GM21390 (cell line): ENCODE measurements around the gene JAK3.
"Not testable (repeated sequence)": the region's sequence is repeated elsewhere in the genome, so short reads cannot be mapped to it uniquely, and the experiment has no call there.

Experiments
- ATAC-seq: cut with Tn5 transposase; IDR thresholded peaks from one replicate; pipeline ENCODE4 v1.9.1; 2021; ENCODE audit not compliant: unreplicated experiment

The JAK3 gene

DNA sequence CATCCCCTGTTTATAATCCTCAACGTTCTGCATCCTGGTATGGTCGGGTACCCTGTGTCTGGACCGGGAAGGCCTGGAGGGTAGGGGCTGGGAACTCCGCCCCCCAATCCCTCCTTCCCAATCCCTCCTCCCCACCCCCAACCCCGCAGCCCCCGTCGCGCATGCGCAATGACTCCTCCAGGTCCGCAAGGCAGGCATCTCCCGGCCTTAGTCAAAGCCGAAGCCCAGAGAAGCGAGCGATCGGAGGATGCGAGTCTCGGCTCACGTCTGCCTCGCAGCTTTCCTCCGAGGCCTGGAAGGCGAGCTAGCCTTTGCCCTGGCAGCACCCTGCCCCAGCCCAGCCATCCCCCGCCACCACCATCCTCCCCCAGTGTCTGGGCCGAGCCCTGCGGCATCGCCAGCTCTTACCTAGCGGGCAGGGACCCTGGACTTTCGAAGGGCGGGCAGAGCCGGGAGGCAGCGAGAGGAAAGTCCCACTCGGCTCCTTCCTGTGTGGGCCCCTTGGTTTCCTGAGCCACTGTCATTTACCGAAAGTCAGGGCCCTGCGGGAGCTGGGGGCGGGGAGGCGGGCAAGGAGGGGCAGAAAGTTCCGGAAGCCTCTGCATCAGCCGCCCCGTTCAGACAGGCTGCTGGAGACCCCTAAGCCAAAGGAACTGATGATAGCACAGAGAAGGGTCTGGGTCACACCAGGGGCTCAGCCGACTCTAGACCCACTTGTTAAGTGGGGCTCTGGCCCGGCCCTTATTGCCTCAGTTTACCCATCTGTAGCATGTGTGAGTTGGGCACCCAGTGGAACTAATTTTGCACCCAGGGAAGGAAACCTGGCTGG lies at the start of gene JAK3:
JAK3 (minus strand) TSS at position 445 of the 829 bp plus-strand sequence. CDS start 3,565 bp downstream, outside the sequence.
- peak; percentile 53 for ATAC-seq

DNA sequence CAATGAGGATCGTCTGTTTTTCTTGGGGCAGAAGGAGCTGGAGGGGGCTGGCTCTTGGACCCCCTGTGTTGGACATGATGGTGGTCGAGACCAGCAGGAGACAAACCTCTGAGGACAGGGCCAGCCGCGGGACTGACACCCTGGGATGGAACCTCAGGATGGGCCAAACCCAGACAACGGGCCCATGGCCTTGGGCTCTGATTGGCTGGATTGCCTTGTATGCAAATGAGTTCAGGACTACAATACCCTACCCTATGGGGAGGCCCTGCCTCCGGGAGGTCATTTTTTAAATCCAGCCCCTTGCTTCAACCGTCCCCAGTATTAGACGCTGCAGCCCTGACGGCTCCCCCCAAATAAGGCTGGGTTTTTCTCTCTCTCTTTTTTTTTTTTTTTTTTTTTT lies 46.0 kb upstream of the JAK3 start:
- no peak for ATAC-seq

DNA sequence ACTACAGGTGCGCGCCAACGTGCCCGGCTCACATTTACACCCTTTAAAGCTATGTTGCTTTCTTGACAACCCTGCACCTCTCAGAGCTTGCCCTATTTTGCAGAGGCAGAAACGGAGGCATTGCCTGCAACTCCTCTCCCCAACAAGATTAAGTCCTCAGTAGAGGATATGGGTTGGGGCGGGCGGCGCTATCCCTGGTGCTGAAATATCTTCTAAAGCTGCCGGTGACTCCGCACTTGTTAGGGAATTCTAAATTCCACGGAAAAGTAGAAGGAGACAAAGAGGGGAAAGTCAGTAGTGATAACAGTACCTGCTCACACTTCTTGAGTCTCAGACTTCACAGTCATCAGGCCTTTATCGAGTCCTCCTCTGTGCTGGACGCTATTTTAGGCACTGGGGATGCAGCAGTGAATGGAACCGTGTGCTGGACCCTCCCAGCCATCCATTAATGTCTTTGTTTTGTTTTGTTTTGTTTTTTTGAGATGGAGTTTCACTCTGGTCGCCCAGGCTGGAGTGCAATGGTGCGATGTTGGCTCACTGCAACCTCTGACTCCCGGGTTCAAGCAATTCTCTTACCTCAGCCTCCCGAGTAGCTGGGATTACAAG lies 41.9 kb upstream of the JAK3 start:
- ATAC-seq = no peak

DNA sequence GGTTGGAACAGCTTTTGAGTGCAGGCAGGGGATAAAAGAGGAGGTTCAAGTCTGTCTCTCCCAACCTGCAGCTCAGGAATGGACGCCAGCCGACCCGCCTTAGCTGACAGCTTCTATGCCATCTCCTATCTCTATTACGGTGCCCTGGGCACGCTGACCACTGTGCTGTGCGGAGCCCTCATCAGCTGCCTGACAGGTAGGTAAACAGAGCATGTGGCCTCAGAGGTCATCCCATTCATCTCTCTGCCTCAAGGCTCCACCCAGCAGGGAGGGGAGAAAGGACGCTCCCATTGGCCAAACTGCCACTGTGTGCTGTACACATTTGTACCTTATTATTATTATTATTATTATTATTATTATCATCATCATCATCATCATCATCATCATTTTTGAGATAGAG lies 40.5 kb upstream of the JAK3 start:
- no peak for ATAC-seq

DNA sequence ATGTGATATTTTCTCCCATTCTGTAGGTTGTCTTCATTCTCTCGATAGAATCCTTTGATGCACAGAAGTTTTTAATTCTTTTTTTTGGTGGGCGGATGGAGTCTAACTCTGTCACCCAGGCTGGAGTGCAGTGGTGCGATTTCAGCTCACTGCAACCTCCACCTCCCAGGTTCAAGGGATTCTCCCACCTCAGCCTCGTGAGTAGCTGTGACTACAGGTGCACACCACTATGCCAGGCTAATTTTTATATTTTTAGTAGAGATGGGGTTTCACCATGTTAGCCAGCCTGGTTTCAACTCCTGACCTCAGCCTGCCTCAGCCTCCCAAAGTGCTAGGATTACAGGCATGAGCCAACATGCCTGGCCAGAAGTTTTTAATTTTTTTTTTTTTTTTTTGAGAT lies 39.4 kb upstream of the JAK3 start:
- ATAC-seq = not testable (repeated sequence)

DNA sequence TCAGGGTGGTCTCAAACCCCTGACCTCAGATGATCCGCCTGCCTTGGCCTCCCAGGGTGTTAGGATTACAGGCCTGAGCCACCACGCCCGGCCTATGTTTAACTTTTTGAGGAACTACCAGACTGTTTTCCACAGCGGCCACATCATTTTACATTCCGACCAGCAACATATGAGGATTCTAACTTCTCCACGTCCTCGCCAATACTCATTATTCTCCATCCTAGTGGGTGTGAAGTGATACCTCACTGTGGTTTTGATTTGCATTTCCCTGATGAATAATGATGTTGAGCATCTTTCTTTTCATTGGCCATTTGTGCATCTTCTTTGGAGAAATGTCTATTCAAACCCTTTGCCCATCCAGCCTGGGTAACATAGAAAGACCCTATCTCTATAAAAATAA lies 38.7 kb upstream of the JAK3 start:
- no peak for ATAC-seq

DNA sequence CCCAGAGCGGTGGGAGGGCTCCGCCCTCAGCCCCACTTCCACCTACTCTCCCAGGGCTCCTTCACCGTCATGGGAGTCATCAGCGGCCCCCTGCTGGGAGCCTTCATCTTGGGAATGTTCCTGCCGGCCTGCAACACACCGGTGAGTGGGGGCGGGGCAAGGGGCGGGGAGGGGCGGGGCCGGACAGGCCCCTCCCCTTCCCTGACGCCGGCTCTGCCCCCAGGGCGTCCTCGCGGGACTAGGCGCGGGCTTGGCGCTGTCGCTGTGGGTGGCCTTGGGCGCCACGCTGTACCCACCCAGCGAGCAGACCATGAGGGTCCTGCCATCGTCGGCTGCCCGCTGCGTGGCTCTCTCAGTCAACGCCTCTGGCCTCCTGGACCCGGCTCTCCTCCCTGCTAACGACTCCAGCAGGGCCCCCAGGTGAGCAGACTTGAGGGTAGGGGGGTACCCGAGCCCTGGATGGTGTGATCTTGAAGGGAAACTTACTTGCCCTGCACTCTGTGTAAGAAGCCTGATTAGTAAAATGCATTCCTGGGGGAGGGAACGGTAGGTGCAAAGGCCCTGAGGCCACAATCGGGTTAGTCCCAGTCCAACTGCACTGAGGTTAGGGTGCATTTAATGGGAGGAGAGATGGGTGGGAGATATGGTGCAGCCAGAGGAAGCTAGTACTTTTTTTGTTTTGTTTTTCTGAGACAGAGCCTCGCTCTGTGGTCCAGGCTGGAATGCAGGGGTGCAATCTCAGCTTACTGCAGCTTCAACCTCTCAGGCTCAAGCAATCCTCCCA lies 36.0 kb upstream of the JAK3 start:
- no peak for ATAC-seq

DNA sequence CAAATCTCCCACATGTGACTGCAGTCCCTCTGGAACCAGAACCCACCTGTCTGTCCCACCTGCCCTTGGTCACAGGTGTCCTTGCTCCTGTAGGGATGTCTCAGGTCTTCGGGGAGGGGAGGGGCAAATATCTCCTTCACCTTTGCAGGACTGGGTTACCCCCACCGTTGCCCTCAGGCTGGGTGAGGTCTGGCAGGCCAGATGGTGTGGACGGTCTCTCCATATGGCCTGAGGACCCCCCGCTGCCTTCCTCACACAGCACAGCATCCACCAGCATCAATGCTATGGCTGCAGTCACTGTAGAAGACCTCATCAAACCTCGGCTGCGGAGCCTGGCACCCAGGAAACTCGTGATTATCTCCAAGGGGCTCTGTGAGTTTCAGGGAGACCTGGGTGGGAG lies 33.9 kb upstream of the JAK3 start:
- no peak for ATAC-seq

DNA sequence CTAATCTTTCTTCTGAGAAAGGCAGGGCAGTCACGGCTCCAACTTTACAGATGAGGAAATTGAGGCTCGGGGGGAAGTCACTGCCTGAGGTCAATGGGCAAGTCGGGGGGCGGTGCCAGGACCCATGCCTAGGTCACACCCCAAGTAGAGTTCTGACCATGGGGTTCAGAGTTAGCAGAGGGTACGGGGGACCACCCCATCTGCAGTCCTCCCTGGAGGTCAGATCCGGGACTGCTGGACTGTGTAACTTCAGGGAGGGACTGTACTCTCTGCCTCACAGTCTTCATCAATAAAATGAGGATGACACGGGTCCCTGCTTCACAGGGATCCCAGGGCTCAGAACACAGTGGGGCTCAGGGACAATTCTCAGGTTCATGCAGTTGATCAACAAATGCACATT lies 31.7 kb upstream of the JAK3 start:
- ATAC-seq = no peak

DNA sequence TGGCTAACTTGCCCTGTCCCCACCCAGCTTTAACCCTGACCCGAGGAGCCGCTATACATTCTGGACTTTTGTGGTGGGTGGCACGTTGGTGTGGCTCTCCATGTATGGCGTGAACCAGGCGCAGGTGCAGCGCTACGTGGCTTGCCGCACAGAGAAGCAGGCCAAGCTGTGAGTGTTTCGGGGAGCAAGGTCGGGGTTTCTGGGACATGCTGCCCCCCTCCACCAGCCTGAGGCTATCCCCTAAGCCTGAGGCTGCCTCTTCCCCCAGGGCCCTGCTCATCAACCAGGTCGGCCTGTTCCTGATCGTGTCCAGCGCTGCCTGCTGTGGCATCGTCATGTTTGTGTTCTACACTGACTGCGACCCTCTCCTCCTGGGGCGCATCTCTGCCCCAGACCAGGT lies 29.9 kb upstream of the JAK3 start:
- no peak for ATAC-seq

DNA sequence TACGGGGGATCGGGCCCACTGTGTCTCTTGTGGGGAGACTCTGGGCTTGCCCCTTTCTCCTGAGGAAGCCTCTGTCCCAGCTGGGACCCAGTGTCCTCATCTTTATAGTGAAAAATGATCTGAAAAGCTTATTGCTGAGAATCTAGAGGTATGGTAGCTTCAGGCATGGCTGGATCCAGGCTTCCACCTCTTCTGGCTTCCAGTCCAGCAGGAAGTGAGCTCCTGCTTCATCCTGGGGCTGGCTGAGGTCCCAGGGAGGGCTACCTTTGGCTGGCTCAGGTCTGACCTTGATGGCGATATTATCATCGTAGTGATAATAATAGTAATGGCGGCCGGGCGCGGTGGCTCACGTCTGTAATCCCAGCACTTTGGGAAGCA lies 27.0 kb upstream of the JAK3 start:
- ATAC-seq = no peak

DNA sequence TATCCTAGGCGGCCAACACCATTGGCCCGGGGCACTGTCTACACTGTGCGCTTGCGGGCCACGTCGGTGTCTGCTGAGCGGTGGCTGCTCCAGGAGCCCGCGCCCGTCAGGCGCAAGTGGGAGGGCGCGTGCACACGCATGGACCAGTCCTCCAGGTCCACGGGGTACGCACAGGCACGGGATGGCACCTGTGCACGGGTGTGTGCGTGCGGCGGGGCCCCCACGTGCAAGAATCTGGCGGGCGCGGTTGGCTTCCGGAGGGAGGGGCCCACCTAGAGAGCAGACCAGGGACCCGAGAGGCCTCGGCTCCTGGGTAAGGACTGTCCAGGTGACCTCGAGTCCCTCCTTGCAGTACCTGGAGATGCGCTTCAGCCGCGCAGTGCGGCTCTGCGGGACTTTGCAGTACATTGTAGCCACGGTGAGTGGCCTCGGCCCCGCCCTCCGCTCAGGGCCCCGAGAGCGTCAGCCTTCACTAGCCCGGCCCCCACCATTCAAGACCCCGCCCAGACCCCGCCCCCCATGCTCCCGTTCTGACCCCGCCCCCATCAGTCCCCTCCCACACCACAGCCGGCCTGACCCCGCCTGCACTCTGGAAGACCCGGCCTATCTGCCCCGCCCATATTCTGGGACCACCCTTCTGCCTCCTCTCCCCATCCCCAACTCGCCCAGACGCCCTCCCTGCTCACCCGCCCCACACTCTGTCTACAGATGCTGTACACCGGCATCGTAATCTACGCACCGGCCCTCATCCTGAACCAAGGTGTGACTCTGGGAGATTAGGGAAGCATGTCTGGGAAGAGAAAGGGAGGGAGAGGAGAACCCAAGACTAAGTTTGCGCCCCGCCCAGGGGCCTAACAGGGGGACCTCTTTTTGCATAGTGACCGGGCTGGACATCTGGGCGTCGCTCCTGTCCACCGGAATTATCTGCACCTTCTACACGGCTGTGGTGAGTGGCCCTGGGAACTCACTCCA lies 26.3 kb upstream of the JAK3 start:
- ATAC-seq = no peak

DNA sequence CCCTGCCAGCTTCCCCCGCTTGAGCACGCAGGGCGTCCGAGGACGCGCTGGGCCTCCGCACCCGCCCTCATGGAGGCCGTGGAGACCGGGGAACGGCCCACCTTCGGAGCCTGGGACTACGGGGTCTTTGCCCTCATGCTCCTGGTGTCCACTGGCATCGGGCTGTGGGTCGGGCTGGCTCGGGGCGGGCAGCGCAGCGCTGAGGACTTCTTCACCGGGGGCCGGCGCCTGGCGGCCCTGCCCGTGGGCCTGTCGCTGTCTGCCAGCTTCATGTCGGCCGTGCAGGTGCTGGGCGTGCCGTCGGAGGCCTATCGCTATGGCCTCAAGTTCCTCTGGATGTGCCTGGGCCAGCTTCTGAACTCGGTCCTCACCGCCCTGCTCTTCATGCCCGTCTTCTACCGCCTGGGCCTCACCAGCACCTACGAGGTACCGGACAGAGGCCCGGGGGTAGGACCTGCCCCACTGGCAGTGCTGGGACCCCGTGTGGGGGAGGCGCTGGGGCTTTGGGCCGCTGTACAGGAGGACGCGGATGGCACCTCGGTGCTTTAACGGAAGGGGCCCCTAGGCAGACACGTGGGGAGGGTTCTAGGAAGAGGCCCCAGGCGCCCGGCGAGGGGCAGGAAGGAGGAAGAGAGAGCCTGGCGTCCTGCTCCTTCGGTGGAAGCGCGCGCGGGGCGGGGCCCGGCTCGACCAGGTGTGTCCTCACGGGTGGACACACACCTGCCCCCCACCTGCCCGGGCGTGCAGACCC lies 24.6 kb upstream of the JAK3 start:
- ATAC-seq = no peak

DNA sequence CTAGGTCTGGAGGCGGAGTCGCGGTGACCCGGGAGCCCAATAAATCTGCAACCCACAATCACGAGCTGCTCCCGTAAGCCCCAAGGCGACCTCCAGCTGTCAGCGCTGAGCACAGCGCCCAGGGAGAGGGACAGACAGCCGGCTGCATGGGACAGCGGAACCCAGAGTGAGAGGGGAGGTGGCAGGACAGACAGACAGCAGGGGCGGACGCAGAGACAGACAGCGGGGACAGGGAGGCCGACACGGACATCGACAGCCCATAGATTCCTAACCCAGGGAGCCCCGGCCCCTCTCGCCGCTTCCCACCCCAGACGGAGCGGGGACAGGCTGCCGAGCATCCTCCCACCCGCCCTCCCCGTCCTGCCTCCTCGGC lies 24.1 kb upstream of the JAK3 start, which contains the start of gene SLC5A5:
SLC5A5 (plus strand) TSS at position 68 of the 373 bp plus-strand sequence. CDS start 375 bp downstream, outside the sequence.
- no peak for ATAC-seq

DNA sequence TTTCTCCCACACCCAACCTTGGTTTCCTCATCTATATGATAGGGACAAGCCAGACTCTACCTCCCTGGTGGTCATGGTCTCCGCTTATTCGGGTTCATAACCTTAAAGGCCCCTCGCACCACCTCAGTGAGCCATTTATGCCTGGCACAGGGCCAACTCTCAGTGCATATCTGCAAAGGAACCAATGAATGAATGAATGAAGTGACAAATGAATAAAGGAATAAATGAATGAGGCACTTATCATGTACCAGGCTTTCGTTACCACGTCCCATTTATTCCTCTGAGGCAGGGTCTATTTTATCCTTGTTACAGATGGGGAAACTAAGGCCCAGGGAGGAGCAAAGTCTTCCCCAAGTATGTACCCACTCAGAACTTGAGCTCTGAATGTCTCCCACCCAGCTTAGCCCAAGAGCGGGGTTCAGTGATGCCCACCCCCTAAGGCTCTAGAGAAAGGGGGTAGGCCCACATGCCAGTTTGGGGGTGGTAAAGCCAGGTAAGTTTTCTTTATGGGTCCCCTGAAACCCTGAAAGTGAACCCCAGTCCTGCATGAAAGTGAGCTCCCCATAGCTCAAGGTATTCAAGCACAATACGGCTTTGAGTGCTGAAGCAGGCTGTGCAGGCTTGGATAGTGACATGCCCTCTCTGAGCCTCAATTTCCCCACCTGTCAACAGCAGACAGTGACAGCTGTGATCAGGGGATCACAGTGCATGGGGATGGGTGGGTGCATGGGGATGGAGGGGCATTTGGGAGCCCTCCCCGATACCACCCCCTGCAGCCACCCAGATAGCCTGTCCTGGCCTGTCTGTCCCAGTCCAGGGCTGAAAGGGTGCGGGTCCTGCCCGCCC lies 23.5 kb upstream of the JAK3 start:
- no peak for ATAC-seq

DNA sequence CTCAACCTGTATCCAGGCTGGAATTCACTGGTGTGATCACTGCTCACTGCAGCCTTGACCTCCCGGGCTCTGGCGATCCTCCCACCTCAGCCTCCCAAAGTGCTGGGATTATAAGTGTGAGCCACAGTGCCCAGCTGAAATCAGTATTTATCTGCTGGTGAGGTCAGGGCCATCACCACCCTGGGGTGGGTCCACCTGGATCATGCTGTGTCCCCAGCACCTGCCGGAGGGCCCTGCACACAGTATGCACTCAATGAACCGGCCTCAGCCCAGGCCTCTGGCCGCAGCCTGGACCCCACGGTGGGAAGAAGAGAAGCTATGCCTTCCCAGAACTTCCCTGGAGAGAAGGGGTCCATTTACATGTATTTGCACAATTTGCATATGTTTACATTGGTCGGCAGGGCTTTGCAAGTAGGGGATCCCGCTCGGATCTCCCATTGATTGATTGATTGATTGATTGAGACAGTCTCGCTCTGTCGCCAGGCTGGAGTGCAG lies 21.4 kb upstream of the JAK3 start:
- no peak for ATAC-seq

DNA sequence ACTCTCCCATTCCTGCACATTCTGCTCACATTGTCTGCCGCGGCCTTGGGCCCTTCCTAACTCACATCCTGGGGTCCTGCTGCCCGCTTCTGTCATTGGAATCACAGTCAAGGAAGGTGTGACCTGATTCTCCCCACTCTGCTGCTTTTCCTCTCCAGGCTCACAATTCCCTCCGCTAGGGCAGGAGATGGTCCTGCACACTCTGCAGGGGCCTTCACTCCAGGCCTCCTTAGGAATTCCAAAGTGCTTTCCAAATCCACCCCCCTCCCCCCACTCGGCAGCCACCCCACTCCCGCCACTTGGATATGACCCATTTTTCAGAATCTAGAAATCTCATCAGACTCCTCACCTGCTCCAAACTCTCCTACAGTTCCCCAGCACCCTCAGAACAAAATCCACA lies 20.9 kb upstream of the JAK3 start:
- no peak for ATAC-seq

DNA sequence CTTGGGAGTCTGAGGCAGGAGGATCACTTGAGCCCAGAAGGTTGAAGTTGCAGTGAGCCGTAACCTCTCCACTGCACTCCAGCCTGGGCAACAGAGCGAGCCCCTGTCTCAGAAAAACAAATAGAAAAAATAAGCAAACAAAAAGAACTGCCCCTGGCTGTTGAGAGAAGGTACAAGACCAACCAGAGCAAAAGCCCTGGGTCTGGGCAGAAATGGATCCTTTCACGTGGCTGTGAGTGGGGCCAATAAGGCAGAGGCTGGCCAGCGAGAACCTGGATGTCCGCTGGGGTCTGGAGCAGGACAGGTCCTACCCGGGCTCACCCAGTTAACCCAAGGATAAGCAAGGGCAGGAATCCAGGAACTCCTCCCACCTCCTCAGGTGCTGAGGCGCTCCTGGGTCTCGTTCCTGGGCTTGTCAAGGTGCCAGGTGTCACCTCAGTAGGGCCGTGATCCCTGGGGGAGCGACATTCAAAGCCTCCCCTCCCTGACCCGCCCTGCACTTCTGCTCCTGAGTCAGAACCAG lies 19.2 kb upstream of the JAK3 start:
- ATAC-seq = no peak
